ENCODE data around the gene GXYLT2. TPM values are rescaled to one million over a fixed set of nuclear protein-coding genes. Genes with fewer than 3 reads are reported as not detected.

GXYLT2 gene
- total and polyA plus RNA-seq, 10 of the 15 experiments (the other 5 are each of a cell fraction or from before 2014, with no cell fraction given), result 0.27 to 2.6 (median 0.78) TPM

DNA sequence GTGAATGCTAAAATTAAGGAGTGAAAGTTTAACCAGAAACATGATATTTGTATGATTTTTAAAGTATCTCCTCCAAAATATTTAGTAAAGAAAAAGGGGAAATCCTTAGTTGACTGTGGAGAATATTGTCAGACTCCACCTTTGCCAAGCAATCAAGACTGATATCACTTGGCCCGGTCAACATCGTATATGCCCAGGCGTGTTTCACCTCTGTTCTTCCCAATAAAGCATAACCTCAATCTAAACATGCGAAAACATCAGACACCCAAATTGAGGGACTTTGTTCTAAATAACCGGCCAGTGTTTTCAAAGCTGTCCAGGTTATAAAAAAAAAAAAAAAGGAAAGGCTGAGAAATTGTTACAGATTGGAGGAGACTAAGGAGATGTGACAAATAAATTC is 54.6 kb downstream of the GXYLT2 start:
- ChIA-PET CTCF (interaction anchor here (0.7 to 6.0 kb wide), 5 partner anchors 8 to 143 kb away, joined by 3 to 110 read pairs (median 5); partner anchors contain the start of gene PPP4R2), RAD21 (ENCODE audit: unreplicated experiment) (interaction anchor here (4.7 to 5.5 kb wide), 2 partner anchors 55 to 114 kb away, joined by 31 to 51 read pairs; partner anchors contain the start of gene PPP4R2), SMC1A (ENCODE audit: uncharacterized antibody, unreplicated experiment) (interaction anchor here (0.7 to 4.9 kb wide), 3 partner anchors 56 to 149 kb away, joined by 3 to 67 read pairs (median 31); partner anchors contain the start of gene PPP4R2), POLR2A (no interaction called here)
- BruUV-seq (replicated peaks), result no TSS peak
- Histone ChIP-seq H3K27ac (ENCODE audit: control insufficient read depth, insufficient read depth) (no peak overlapping the region), H3K27me3 (replicated peaks in 1 of 2; ENCODE audit: control insufficient read depth in 2 of 2, insufficient read depth in 2 of 2, low read length in 1 of 2) (no peaks in the 10 kb centered on the region), H3K9me3 (replicated peaks; ENCODE audit: control insufficient read depth, insufficient read depth, low read length) (no peaks in the 10 kb centered on the region), H4K20me1 (ENCODE audit: control insufficient read depth, insufficient read depth) (no peaks in the 10 kb centered on the region), H3K9ac (ENCODE audit: control insufficient read depth, insufficient read depth, low read length) (no peak overlapping the region), H3K4me2 (ENCODE audit: control insufficient read depth, insufficient read depth) (no peak overlapping the region), H3K4me1 (ENCODE audit: control insufficient read depth, insufficient read depth, low read length) (no peaks in the 10 kb centered on the region), H3K36me3 (ENCODE audit: control insufficient read depth in 2 of 2, insufficient read depth in 2 of 2, low read length in 1 of 2) (no peaks in the 10 kb centered on the region), H2AFZ (ENCODE audit: control insufficient read depth, low read depth, low read length) (no peak overlapping the region), H3K4me3 (no peak overlapping the region), H3K79me2 (ENCODE audit: control insufficient read depth, insufficient read depth, low read length) (no peaks in the 10 kb centered on the region)
- intact Hi-C loops (cut with micrococcal nuclease; ENCODE audit: unreplicated experiment), result no loop called here
- ATAC-seq (no peak), DNase-seq (ENCODE audit: low read depth, low spot score) (no peak), FAIRE-seq (no peak)
- in situ Hi-C loops (cut with MboI), result no loop called here
- WGBS (ENCODE audit: insufficient coverage, insufficient replicate concordance, low lambda C conversion rate, missing lambda C conversion rate), result 98% methylated on average over 5 of the region's 5 CpGs
- TF ChIP-seq LARP7 (IDR thresholded peaks at IDR 0.05), result no peak
- TF ChIP-seq, protein P1, sequence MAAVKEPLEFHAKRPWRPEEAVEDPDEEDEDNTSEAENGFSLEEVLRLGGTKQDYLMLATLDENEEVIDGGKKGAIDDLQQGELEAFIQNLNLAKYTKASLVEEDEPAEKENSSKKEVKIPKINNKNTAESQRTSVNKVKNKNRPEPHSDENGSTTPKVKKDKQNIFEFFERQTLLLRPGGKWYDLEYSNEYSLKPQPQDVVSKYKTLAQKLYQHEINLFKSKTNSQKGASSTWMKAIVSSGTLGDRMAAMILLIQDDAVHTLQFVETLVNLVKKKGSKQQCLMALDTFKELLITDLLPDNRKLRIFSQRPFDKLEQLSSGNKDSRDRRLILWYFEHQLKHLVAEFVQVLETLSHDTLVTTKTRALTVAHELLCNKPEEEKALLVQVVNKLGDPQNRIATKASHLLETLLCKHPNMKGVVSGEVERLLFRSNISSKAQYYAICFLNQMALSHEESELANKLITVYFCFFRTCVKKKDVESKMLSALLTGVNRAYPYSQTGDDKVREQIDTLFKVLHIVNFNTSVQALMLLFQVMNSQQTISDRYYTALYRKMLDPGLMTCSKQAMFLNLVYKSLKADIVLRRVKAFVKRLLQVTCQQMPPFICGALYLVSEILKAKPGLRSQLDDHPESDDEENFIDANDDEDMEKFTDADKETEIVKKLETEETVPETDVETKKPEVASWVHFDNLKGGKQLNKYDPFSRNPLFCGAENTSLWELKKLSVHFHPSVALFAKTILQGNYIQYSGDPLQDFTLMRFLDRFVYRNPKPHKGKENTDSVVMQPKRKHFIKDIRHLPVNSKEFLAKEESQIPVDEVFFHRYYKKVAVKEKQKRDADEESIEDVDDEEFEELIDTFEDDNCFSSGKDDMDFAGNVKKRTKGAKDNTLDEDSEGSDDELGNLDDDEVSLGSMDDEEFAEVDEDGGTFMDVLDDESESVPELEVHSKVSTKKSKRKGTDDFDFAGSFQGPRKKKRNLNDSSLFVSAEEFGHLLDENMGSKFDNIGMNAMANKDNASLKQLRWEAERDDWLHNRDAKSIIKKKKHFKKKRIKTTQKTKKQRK (IDR thresholded peaks at IDR 0.05; ENCODE audit: low read depth, low read length), result no peak
- no peak for TF ChIP-seq POU2F2 (IDR thresholded peaks at IDR 0.05; ENCODE audit: borderline replicate concordance, low read depth, low read length)

All from GM12878 (cell line).